ENCODE results near the gene TMEM126A.
A peak's percentile ranks its signal among the peaks of the same experiment; 100 is the strongest.
"Not testable (repeated sequence)": the region's sequence is repeated elsewhere in the genome, so short reads cannot be mapped to it uniquely, and the experiment has no call there.

TMEM126A gene

GRCh38 chr11:85647604-85648299 is at the start of gene TMEM126A:
Gene TMEM126A, plus strand, starts transcription at chr11:85647967. Its CDS starts 2,289 bp downstream, at chr11:85650256.
- DNase-seq = peak; percentile 89

- no peak for DNase-seq
These were observed 48.7 kb upstream of the TMEM126A start for GRCh38 chr11:85599083-85599482.

- no peak for DNase-seq
These were observed 45.1 kb upstream of the TMEM126A start for GRCh38 chr11:85602526-85603213.

- no peak for DNase-seq
These were observed 44.5 kb upstream of the TMEM126A start for GRCh38 chr11:85603220-85603619.

- DNase-seq = not testable (repeated sequence)
These were observed 41.5 kb upstream of the TMEM126A start for GRCh38 chr11:85606237-85606636.

GRCh38 chr11:85608621-85609020 is 39.1 kb upstream of the TMEM126A start:
- DNase-seq = not testable (repeated sequence)

GRCh38 chr11:85609286-85609685 is 38.5 kb upstream of the TMEM126A start:
- not testable (repeated sequence) for DNase-seq

- not testable (repeated sequence) for DNase-seq
These were observed 36.1 kb upstream of the TMEM126A start for GRCh38 chr11:85611643-85612042.

GRCh38 chr11:85619499-85619898 is 28.3 kb upstream of the TMEM126A start:
- no peak for DNase-seq

GRCh38 chr11:85620256-85620655 is 27.5 kb upstream of the TMEM126A start:
- no peak for DNase-seq

- peak; percentile 8 to 17 for DNase-seq
These were observed 21.3 kb upstream of the TMEM126A start for GRCh38 chr11:85626496-85626895.

- DNase-seq = peak; percentile 2 to 12
These were observed 20.3 kb upstream of the TMEM126A start, which contains the start of gene DLG2 for GRCh38 chr11:85627332-85627997. Gene DLG2, minus strand, starts transcription at chr11:85627344.

GRCh38 chr11:85627998-85628770 is 19.6 kb upstream of the TMEM126A start, which contains the start of gene TMEM126B:
Gene TMEM126B, plus strand, starts transcription at chr11:85628593. Its CDS starts 15 bp downstream, at chr11:85628608.
- DNase-seq = peak; percentile 95 to 96

- peak; percentile 47 to 57 for DNase-seq
These were observed 18.9 kb upstream of the TMEM126A start for GRCh38 chr11:85628771-85629341.

- no peak for DNase-seq
These were observed 13.0 kb upstream of the TMEM126A start for GRCh38 chr11:85634747-85635146.

GRCh38 chr11:85643191-85643614 is 4.6 kb upstream of the TMEM126A start:
- DNase-seq = no peak

- no peak for DNase-seq
These were observed 689 bp upstream of the TMEM126A start for GRCh38 chr11:85647078-85647477.

GRCh38 chr11:85651118-85651517 is 3.4 kb downstream of the TMEM126A start:
- DNase-seq = no peak

- DNase-seq = no peak
These were observed 5.2 kb downstream of the TMEM126A start for GRCh38 chr11:85652786-85653447.

- DNase-seq = not testable (repeated sequence)
These were observed 6.6 kb downstream of the TMEM126A start for GRCh38 chr11:85654343-85654742.

GRCh38 chr11:85656777-85657176 is 9.0 kb downstream of the TMEM126A start:
- DNase-seq = no peak

GRCh38 chr11:85658180-85658579 is 10.4 kb downstream of the TMEM126A start:
- no peak for DNase-seq

Data from activated CD4-positive, alpha-beta T cell treated with anti-CD3 and anti-CD28 coated beads for 4 hours (primary cell).